ENCODE results near the gene ZNRF3.

Gene ZNRF3

DNA sequence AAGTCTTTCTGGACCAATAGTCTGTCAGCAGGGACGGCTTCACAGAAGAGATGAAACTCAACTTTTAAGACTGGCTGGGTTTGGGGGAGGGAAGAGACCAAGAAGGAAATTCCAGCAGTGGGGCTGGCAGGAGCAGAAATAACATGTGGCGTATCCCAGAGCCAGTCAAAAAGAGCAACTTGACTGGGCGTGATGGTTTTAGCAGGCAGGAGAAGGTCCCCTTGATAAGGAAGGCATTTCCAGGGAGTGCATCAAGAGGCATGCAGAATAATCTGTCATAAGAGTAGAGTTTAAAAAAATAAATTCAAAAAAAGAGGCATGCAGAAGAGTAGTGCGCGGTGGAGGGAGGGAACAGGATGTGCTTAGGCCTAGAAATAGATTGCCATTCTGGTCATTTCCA, 125.8 kb downstream of the ZNRF3 start:
- TF ChIP-seq, protein P1, sequence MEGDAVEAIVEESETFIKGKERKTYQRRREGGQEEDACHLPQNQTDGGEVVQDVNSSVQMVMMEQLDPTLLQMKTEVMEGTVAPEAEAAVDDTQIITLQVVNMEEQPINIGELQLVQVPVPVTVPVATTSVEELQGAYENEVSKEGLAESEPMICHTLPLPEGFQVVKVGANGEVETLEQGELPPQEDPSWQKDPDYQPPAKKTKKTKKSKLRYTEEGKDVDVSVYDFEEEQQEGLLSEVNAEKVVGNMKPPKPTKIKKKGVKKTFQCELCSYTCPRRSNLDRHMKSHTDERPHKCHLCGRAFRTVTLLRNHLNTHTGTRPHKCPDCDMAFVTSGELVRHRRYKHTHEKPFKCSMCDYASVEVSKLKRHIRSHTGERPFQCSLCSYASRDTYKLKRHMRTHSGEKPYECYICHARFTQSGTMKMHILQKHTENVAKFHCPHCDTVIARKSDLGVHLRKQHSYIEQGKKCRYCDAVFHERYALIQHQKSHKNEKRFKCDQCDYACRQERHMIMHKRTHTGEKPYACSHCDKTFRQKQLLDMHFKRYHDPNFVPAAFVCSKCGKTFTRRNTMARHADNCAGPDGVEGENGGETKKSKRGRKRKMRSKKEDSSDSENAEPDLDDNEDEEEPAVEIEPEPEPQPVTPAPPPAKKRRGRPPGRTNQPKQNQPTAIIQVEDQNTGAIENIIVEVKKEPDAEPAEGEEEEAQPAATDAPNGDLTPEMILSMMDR (conservative IDR thresholded peaks at IDR 0.05; ENCODE audit: low read depth, low read length): no peak
- no peak overlapping the region for H3K4me3 ChIP-seq (ENCODE audit: low read length)
- DNase-seq (ENCODE audit: low read depth): no peak

DNA sequence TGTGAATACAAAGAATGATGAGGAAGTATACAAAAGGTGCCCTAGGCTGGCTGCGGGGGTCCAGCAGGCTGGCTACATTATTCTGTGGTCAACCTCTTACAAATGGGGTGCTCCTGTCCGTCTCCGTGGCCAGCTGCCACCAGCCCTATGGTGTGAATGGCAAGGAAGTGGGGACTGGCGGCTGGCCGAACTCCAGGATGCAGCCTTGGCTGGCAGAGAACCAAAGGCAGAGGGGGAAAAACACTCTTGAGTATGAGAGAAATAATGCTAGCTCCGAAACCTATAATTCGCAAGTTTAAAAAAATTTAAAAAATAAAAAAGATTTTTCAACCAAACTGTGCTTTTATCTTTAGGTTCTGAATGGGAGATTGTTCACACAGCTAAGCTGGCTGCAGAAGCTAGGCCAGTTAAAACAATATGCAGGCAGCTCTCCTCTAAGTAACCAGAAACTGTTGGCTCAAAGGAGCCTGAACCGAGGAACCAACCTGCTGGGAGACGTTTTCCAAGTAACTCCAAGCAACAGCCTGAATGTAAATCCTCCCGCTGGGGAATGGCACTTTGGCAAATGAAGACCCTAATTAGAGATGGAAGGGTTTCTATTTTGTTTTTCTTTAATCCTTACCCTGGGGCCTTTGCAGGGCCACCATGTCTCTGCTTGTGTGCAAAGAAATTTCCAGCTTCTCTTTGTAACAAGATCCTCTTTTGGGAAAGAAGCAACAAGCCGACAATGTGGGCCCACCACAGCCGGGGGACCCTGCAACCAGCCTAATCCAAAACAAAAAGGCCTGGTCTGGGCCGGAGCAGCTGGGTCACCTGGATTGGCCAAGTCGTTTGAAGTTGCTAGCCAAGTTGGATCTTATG, 128.1 kb downstream of the ZNRF3 start:
- no peak overlapping the region for H3K4me3 ChIP-seq (ENCODE audit: low read length)
- TF ChIP-seq, protein P1 (conservative IDR thresholded peaks at IDR 0.05; ENCODE audit: low read depth, low read length): no peak
- no peak for DNase-seq (ENCODE audit: low read depth)

DNA sequence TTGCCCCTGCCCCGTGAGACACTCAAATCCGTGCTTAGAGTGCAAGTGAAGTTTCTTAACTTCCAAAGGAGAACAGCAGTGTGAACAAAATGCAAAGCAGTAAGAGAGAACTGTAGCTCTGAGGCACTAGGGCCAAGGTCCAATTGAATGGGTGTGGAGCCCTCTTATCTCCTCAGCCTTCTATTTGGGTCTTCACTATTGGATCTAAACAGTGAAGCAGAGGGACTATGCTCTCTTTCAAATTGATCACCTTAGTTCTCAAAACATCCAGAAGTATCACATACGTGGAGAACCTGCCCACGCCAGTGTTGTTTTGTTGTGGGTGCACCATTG, 128.7 kb downstream of the ZNRF3 start:
- H3K4me3 ChIP-seq (ENCODE audit: low read length): no peak overlapping the region
- TF ChIP-seq, protein P1 (conservative IDR thresholded peaks at IDR 0.05; ENCODE audit: low read depth, low read length): no peak
- DNase-seq (ENCODE audit: low read depth): no peak

DNA sequence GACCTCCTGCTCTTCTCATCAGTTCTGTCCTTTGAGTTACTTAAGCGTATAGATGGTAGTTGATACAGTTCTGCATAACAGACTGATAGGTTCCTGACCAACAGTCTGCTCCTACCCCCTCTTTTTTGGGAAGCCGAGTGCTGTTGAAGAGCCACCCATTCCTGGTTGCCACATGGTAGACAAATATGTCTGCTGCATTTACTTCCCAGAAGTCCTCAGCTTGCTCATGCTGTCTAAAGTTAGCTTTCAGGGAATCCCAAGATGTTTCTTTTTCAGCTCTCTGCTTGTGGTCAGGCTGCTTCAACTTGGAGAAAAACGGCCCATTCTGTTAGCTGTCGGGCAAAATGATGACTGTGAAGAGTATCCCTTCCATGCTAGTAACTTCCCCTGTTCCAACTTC, 129.6 kb downstream of the ZNRF3 start:
- H3K4me3 ChIP-seq (ENCODE audit: low read length): no peak overlapping the region
- no peak for DNase-seq (ENCODE audit: low read depth)
- TF ChIP-seq, protein P1 (conservative IDR thresholded peaks at IDR 0.05; ENCODE audit: low read depth, low read length): no peak

DNA sequence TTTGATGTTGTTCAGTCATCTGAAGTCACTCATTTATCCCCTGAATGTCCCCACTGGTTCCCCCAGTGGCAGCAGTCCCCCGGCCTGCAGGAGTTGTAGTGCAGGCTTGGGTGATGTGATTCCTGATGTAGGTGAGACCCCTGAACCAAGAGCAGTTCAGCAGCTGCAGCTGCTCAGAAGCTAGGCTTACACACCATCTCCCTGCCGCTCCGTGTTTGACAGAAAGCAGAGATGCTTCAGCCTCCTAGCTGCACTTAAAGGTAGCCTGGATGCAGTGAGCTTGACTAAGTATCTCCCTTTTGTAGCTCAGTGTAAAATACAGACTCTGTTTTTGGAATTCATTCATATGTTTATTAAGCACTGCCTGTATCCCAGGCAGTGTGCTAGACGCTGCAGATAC, 130.9 kb downstream of the ZNRF3 start:
- TF ChIP-seq, protein P1 (conservative IDR thresholded peaks at IDR 0.05; ENCODE audit: low read depth, low read length): no peak
- no peak overlapping the region for H3K4me3 ChIP-seq (ENCODE audit: low read length)
- no peak for DNase-seq (ENCODE audit: low read depth)

DNA sequence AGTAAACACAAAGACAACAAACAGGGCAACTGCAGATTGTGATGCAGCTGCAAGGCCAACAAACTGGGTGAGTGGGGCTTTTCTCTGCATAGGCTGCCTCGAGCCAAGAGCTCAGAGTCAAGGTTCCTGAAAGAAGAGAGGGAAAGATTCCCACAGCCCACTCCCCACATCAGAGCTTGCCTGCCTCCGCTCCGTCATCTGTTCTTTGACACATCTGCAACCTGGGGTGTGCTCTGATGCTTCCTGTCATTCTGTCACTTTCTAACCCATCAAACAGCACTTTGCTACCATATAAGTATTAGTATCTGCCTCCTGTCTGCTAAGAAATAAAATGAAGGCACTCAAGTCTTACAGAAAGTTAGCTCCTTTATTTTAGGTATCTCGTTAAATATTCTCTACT, 131.4 kb downstream of the ZNRF3 start:
- no peak for DNase-seq (ENCODE audit: low read depth)
- TF ChIP-seq, protein P1 (conservative IDR thresholded peaks at IDR 0.05; ENCODE audit: low read depth, low read length): no peak
- H3K4me3 ChIP-seq (ENCODE audit: low read length): no peak overlapping the region

Measured in retinal pigment epithelial cell (primary cell).